Measurements from ENCODE around the gene FAM187B.
"Not testable (repeated sequence)": the region's sequence is repeated elsewhere in the genome, so short reads cannot be mapped to it uniquely, and the experiment has no call there.

DNA sequence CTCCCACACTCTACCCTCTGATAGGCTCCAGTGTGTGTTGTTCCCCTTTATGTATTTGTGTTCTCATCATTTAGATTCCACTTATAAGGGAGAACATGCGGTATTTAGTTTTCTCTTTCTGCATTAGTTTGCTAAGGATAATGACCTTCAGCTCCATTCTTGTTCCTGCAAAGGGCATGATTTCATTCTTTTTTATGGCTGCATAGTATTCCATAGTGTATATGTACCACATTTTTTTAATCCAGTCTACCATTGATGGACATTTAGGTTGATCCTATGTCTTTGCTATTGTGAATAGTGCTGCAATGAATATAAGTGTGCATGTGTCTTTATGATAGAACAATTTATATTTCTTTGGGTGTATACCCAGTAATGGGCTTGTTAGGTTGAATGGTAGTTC, 11.1 kb upstream of the FAM187B start:
- not testable (repeated sequence) for TF ChIP-seq CTCF (IDR thresholded peaks at IDR 0.05; ENCODE audit: insufficient read depth, low read depth, low read length); EZH2 (IDR thresholded peaks at IDR 0.05; ENCODE audit: insufficient read depth, low read length)

Measured in astrocyte (in vitro differentiated cells and primary cell).